K562 (cell line): ENCODE results near the gene GLTP. TPM values are rescaled to one million over a fixed set of nuclear protein-coding genes. Genes with fewer than 3 reads are reported as not detected.

Experiments
- ATAC-seq: fragments of 200-7000 bp; cut with Tn5 transposase; 3 replicates; pipeline ENCODE4 v1.9.1; 2020; ENCODE audit warnings: moderate library complexity
- BruUV-seq: library from RNA; stranded (reverse); fragments of 400-500 nt; replicated peaks from 2 replicates; lab custom pipeline; 2021; lab: Mats Ljungman, UMichigan
- CTCF ChIA-PET: fragments of 300-600 bp; formaldehyde crosslinking; extraction: SDS; loops from one replicate; lab custom pipeline; 2021; ENCODE audit warnings: low intra/inter-chr PET ratio; lab: Yijun Ruan, JAX
- POLR2A ChIA-PET: fragments of 300-600, 350-650 bp; sonication (Branson Sonifier 250); formaldehyde crosslinking; extraction: SDS; loops from one replicate; lab custom pipeline; 2021; ENCODE audit warnings: antibody characterized with exemption, inconsistent platforms; lab: Yijun Ruan, JAX
- DNase-seq, 4 experiments: peaks; one replicate each; pipeline versions ENCODE4 v3.0.0 to v3.0.0-alpha.2; 2011 to 2018; ENCODE audit warnings: low spot score in 3 of 4, mixed read lengths in 3 of 4; ENCODE audit errors: extremely low read depth in 1 of 4
- FAIRE-seq: peaks from 2 replicates; lab custom pipeline; 2011; peaks lifted over from hg19 to GRCh38; lab: Jason Lieb, UNC
- H2AFZ ChIP-seq: 2 replicates; pipeline ENCODE4 v1.6.0; 2011; ENCODE audit warnings: low read depth, low read length, control low read depth, inconsistent platforms
- H3K27ac ChIP-seq: fragments of 200-600 bp; 3 replicates; pipeline ENCODE4 v1.8.0; 2011; ENCODE audit warnings: low read depth, mild to moderate bottlenecking, control low read depth, inconsistent platforms, low read length, moderate library complexity, mixed read lengths; ENCODE audit errors: extremely low read depth
- H3K27me3 ChIP-seq, 2 experiments: fragments of 300-600 bp in 1 of 2; 2 replicates in 1 of 2; 3 replicates in 1 of 2; pipeline versions ENCODE4 v1.6.0 to v1.8.0; 2011; ENCODE audit warnings: inconsistent platforms in 2 of 2, low read length in 2 of 2, mild to moderate bottlenecking in 1 of 2, mixed read lengths in 1 of 2, moderate library complexity in 1 of 2; ENCODE audit not compliant: control insufficient read depth in 2 of 2, insufficient read depth in 2 of 2
- H3K36me3 ChIP-seq: fragments of 300-600 bp; 3 replicates; pipeline ENCODE4 v1.8.0; 2011; ENCODE audit warnings: mild to moderate bottlenecking, low read length, inconsistent platforms; ENCODE audit not compliant: control insufficient read depth, insufficient read depth
- H3K4me1 ChIP-seq, 2 experiments: fragments of 200-600 bp in 1 of 2; replicated peaks in 1 of 2; 2 replicates in 1 of 2; 3 replicates in 1 of 2; pipeline versions ENCODE4 v1.5.1 to v1.8.0; 2011; ENCODE audit warnings: inconsistent platforms in 2 of 2, low read length in 2 of 2, mild to moderate bottlenecking in 1 of 2, mixed read lengths in 1 of 2, moderate library complexity in 1 of 2; ENCODE audit not compliant: control insufficient read depth in 2 of 2, insufficient read depth in 2 of 2
- H3K4me2 ChIP-seq: 2 replicates; pipeline ENCODE4 v1.6.1; 2011; ENCODE audit warnings: low read length, control low read depth, inconsistent platforms, mixed read lengths; ENCODE audit not compliant: insufficient read depth
- H3K4me3 ChIP-seq: fragments of 200-600 bp; sonication (generic), shearing (Covaris generic); 2 replicates; pipeline ENCODE4 v1.5.1; 2016; ENCODE audit warnings: control low read depth, inconsistent platforms
- H3K79me2 ChIP-seq: fragments of 200-600 bp; 3 replicates; pipeline ENCODE4 v1.8.0; 2011; ENCODE audit warnings: low read length, inconsistent platforms; ENCODE audit not compliant: control insufficient read depth, insufficient read depth
- H3K9ac ChIP-seq, 2 experiments: 2 replicates each; pipeline versions ENCODE4 v1.6.0 to v1.6.1; 2011; ENCODE audit warnings: low read depth in 2 of 2, low read length in 2 of 2, control low read depth in 1 of 2, inconsistent platforms in 1 of 2, mild to moderate bottlenecking in 1 of 2, mixed read lengths in 1 of 2; ENCODE audit not compliant: insufficient read depth in 1 of 2
- H3K9me1 ChIP-seq: one replicate; pipeline ENCODE4 v1.6.0; 2011; ENCODE audit warnings: inconsistent platforms, mild to moderate bottlenecking, low read length, moderate library complexity; ENCODE audit not compliant: control insufficient read depth, insufficient read depth
- H3K9me3 ChIP-seq: replicated peaks from 2 replicates; pipeline ENCODE4 v1.5.1; 2011; ENCODE audit warnings: low read depth, low read length, inconsistent platforms; ENCODE audit not compliant: control insufficient read depth, insufficient read depth
- H4K20me1 ChIP-seq: replicated peaks from 2 replicates; pipeline ENCODE4 v1.6.1; 2011; ENCODE audit warnings: low read length, inconsistent platforms, mixed read lengths; ENCODE audit not compliant: control insufficient read depth, insufficient read depth
- RERE ChIP-seq: sonication (generic); formaldehyde crosslinking; IDR thresholded peaks from 2 replicates; pipeline ENCODE4 v1.8.0; 2023; ENCODE audit warnings: missing genetic modification reagents, mild to moderate bottlenecking, borderline replicate concordance
- ZNF263 ChIP-seq: sonication (generic); formaldehyde crosslinking; IDR thresholded peaks from 2 replicates; pipeline ENCODE4 v1.8.0; 2022; ENCODE audit warnings: mild to moderate bottlenecking, missing genetic modification reagents, borderline replicate concordance
- WGBS: fragments of 100-300 bp; shearing (Covaris generic); methylation state at CpG from one replicate; pipeline ENCODE4 v1.1.6; 2016; ENCODE audit warnings: low coverage, mixed read lengths; ENCODE audit not compliant: insufficient coverage; ENCODE audit errors: missing lambda C conversion rate; 5-methylcytosine and 5-hydroxymethylcytosine counted together
- in situ Hi-C: fragments of 300-500 bp; cut with MboI; formaldehyde crosslinking; loops from 4 replicates; pipeline ENCODE4 v1.15.0; 2018; ENCODE audit warnings: inconsistent platforms, mixed read lengths
- intact Hi-C: fragments of 100-400 bp; cut with micrococcal nuclease; formaldehyde crosslinking; loops from 2 replicates; pipeline ENCODE4 v1.14.2; 2022
- polyA plus RNA-seq, 8 experiments: library from polyadenylated mRNA; depleted of rRNA in 4 of 8; stranded (reverse) in 5 of 8; unstranded in 3 of 8; fragments of >200 nt; fragmentation: Nextera tagmentation in 2 of 8; fragmentation: Illumina TruSeq in 1 of 8; extraction: Ambion mirVana in 2 of 8; extraction: Trizol in 1 of 8; gene quantifications; 2 replicates each; pipeline versions ENCODE4 v1.2.1 to v1.2.3, GENCODE V29; 2011 to 2014; ENCODE audit warnings: inconsistent platforms in 1 of 8, missing spikeins in 1 of 8
- total RNA-seq, 7 experiments: library from RNA; depleted of rRNA in 6 of 7; stranded (reverse); fragments of >200 nt in 6 of 7; fragmentation: Illumina TruSeq in 2 of 7; extraction: Trizol in 2 of 7; gene quantifications; 2 replicates each; pipeline versions ENCODE4 v1.2.1 to v1.2.3, GENCODE V29; 2011 to 2021; ENCODE audit warnings: low replicate concordance in 1 of 7

Gene GLTP
- total and polyA plus RNA-seq, 9 of the 15 experiments (the other 6 are each of a cell fraction or from before 2014, with no cell fraction given), result 4.4 to 8.3 (median 6.1) TPM

- FAIRE-seq (no peak), ATAC-seq (no peak), DNase-seq (no peak)
- Histone ChIP-seq H3K4me1 (peaks cover 0 to 3% of the 10 kb centered on the region in 2 experiments; a peak in 1 of 5 replicates), H3K27me3 (no peaks in the 10 kb centered on the region), H3K79me2 (no peaks in the 10 kb centered on the region), H2AFZ (no peak overlapping the region), H4K20me1 (0 out of 2 replicates have a peak, but pooled peaks cover 3% of the 10 kb centered on the region), H3K9me1 (no peaks in the 10 kb centered on the region), H3K9me3 (no peaks in the 10 kb centered on the region), H3K27ac (no peak overlapping the region), H3K9ac (no peak overlapping the region), H3K4me2 (no peak overlapping the region), H3K4me3 (no peak overlapping the region), H3K36me3 (peaks cover 76% of the 10 kb centered on the region; the same call in 2 of the 3 replicates)
- WGBS, result 77% methylated on average over 12 of the region's 16 CpGs
- BruUV-seq, result no TSS peak
- POLR2A ChIA-PET, result interaction anchor here (0.6 to 1.1 kb wide), 3 partner anchors 11 to 28 kb away, joined by 3 read pairs; no protein-coding TSS in a partner anchor
- TF ChIP-seq RERE (CRISPR knock-in tag) (no peak), ZNF263 (CRISPR knock-in tag) (0 out of 2 replicates have a peak, but pooled peaks have one; percentile 21)
- intact Hi-C loops (no loop called here), in situ Hi-C loops (no loop called here)
- CTCF ChIA-PET, result no interaction called here
Measured at GRCh38 chr12:109914461-109914860, 34.1 kb upstream of the GLTP start.
